Fibroblast of skin of left biceps (primary cell): Measurements from ENCODE around the gene DPP10.

Source experiments
- DNase-seq, 2 experiments: peaks; one replicate each; pipeline ENCODE4 v3.0.0-alpha.2; 2013; ENCODE audit warnings: low read depth in 2 of 2

DPP10 gene

GRCh38 chr2:115558725-115559124, 1116.3 kb downstream of the DPP10 start:
- DNase-seq: no peak

GRCh38 chr2:115560666-115561065, 1118.2 kb downstream of the DPP10 start:
- DNase-seq: no peak

GRCh38 chr2:115568643-115569042, 1126.2 kb downstream of the DPP10 start:
- DNase-seq: no peak

- DNase-seq: no peak
Observed at GRCh38 chr2:115569547-115569946, 1127.1 kb downstream of the DPP10 start.

- DNase-seq: no peak
Observed at GRCh38 chr2:115572746-115573145, 1130.3 kb downstream of the DPP10 start.

- no peak for DNase-seq
Observed at GRCh38 chr2:115573756-115574155, 1131.3 kb downstream of the DPP10 start.

- DNase-seq: no peak
Observed at GRCh38 chr2:115574667-115575066, 1132.2 kb downstream of the DPP10 start.

GRCh38 chr2:115580784-115581183, 1138.3 kb downstream of the DPP10 start:
- DNase-seq: no peak

GRCh38 chr2:115584507-115584906, 1142.1 kb downstream of the DPP10 start:
- DNase-seq: no peak

GRCh38 chr2:115596659-115597375, 1154.4 kb downstream of the DPP10 start:
- DNase-seq: no peak

- DNase-seq: no peak
Observed at GRCh38 chr2:115603285-115603684, 1160.8 kb downstream of the DPP10 start.

GRCh38 chr2:115606350-115606749, 1163.9 kb downstream of the DPP10 start:
- no peak for DNase-seq

- no peak for DNase-seq
Observed at GRCh38 chr2:115609978-115610377, 1167.5 kb downstream of the DPP10 start.

GRCh38 chr2:115610888-115611287, 1168.4 kb downstream of the DPP10 start:
- DNase-seq: no peak

- DNase-seq: no peak
Observed at GRCh38 chr2:115624332-115624731, 1181.9 kb downstream of the DPP10 start.

- no peak for DNase-seq
Observed at GRCh38 chr2:115634578-115634977, 1192.1 kb downstream of the DPP10 start.

GRCh38 chr2:115635430-115635829, 1193.0 kb downstream of the DPP10 start:
- no peak for DNase-seq

- DNase-seq: no peak
Observed at GRCh38 chr2:115649731-115650130, 1207.3 kb downstream of the DPP10 start.

- no peak for DNase-seq
Observed at GRCh38 chr2:115650827-115651226, 1208.4 kb downstream of the DPP10 start.

GRCh38 chr2:115652652-115653051, 1210.2 kb downstream of the DPP10 start:
- DNase-seq: no peak

- no peak for DNase-seq
Observed at GRCh38 chr2:115654362-115654761, 1211.9 kb downstream of the DPP10 start.

GRCh38 chr2:115678129-115678528, 1235.7 kb downstream of the DPP10 start:
- no peak for DNase-seq

GRCh38 chr2:115684345-115684744, 1241.9 kb downstream of the DPP10 start:
- no peak for DNase-seq

GRCh38 chr2:115691409-115691808, 1249.0 kb downstream of the DPP10 start:
- DNase-seq: no peak
